GM19351 (cell line): Measurements from ENCODE around the gene ZNF189.

Experiments used
- ATAC-seq: cut with Tn5 transposase; IDR thresholded peaks from one replicate; pipeline ENCODE4 v1.9.1; 2021; ENCODE audit warnings: mild to moderate bottlenecking, moderate library complexity; ENCODE audit not compliant: unreplicated experiment

ZNF189 gene

DNA sequence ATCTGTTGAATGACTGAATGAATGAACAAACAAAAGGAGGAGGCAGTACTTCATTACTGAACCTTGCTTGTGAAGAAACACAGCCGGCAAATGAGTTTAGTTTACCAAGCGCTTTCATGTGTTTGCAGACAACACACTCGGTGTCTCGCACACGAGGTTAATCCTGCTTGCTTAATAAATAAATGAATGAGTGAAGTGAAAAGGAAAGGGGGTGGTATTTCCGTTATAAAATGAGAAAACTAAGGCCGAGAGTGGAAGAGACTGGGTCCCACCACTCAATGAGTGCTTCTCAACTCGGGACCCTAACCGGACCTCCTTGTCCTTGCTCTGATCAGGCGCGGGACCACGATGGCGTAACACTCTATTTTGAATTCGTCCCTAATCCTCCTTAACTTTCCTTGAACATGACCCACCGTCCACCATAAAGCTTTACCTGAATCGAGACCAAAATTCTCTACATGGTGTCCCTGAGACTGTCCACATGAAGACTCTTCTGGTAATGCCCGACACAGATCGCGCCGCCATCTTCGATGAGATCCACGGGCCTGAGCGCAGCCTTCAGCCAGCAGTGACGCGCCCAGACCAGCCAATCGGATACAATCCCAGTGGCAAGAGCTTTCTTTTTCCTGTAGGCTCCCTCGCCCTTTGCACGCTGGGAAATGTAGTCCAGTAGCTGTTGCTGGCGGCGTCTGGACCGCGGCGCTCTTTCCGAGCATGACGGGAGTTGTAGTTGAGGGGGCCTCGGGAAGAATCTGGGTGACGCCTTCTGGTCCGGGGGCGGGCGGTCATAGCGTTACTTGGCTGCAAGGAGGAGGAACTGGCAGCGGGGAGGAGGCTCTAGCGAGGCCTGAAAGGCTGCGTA lies at the start of gene ZNF189, which contains the start of gene MRPL50:
Gene ZNF189 (plus strand): TSS at position 784 of the 862 bp plus-strand sequence. CDS start 306 bp downstream, outside the sequence.
Gene MRPL50 (minus strand): TSS at position 551 of the 862 bp plus-strand sequence. CDS start 26 bp downstream, at position 525.
- peak; percentile 94 for ATAC-seq

- no peak for ATAC-seq
These were observed 48.4 kb upstream of the ZNF189 start for GRCh38 chr9:101350285-101350684.

GRCh38 chr9:101352892-101353463 lies 45.7 kb upstream of the ZNF189 start:
- ATAC-seq, result no peak

DNA sequence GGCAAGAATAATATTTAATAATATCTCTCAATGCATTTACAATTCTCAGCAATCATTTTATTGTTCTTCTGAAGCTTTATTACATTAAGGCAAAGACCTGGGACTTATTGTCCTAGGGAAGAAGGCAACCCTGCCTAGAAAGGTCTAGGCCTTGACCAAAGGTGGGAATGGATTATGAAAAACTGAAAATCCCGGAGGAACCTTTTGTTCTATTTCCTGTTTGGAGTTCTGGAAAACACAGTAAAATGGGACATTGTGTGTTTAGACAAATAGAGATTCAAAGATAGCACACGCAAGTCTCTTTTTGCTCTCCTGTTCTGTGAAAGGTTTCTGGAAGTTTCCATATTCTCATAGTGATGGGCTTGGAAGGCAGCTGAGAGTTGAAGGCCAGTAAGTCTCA lies 45.0 kb upstream of the ZNF189 start:
- no peak for ATAC-seq

- ATAC-seq, result no peak
These were observed 44.4 kb upstream of the ZNF189 start for GRCh38 chr9:101354143-101354764.

GRCh38 chr9:101354765-101355708 lies 43.6 kb upstream of the ZNF189 start:
- ATAC-seq, result no peak

DNA sequence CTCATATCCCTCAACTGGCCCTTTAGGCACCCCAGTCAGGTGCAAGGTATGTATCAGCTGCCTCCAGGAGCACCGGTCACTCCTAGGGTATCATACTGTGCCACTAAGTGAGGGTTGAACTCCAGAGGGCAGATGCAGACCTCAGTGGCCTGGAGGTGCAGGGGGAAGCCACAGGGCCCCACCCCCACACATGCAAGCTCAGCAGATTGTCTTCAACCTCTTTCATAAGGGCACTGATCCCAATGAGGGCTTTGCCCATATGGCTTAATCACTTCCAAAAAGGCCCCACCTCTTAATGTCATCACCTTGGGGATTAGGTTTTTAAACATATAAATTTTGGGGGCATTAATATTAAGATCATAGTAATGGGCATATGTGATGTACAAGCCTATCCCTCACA lies 42.0 kb upstream of the ZNF189 start:
- no peak for ATAC-seq

DNA sequence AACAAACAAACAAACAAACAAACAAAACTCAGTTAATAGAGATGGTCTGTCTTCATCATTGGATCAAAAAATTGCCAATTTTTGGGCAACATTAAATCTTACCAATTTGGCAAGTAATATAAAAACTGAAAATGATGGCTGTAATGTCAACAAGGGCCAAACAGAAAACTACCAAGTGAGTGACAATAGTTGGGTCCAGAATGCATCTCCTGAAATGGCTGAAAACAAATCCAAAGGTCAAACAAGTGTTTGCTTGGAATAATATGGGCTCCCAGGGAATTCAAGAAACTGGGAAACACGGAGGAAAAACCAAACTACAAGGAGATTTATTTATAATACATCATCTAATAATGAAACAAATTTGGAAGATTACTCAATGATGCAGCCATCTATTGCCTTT lies 39.0 kb upstream of the ZNF189 start:
- no peak for ATAC-seq

- no peak for ATAC-seq
These were observed 38.0 kb upstream of the ZNF189 start for GRCh38 chr9:101360647-101361046.

GRCh38 chr9:101362450-101362849 lies 36.2 kb upstream of the ZNF189 start:
- ATAC-seq, result no peak

DNA sequence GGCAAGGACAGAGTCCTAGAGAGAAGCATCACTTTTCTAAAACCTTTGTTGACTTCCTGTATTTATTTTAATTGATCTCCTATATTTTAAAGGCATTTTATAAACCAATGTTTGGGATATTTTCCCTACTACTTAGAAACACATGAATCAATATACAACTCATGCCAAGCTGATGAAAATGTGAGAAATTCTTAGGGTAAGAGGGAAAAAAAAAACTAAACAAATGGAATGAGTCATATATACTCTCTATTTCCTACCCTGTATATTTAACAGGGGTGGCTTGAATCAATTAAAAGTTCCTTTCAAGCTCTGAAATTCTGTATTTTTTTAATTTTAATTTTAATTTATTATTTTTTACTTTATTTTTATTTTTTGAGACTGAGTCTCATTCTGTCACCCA lies 33.5 kb upstream of the ZNF189 start:
- ATAC-seq, result no peak

DNA sequence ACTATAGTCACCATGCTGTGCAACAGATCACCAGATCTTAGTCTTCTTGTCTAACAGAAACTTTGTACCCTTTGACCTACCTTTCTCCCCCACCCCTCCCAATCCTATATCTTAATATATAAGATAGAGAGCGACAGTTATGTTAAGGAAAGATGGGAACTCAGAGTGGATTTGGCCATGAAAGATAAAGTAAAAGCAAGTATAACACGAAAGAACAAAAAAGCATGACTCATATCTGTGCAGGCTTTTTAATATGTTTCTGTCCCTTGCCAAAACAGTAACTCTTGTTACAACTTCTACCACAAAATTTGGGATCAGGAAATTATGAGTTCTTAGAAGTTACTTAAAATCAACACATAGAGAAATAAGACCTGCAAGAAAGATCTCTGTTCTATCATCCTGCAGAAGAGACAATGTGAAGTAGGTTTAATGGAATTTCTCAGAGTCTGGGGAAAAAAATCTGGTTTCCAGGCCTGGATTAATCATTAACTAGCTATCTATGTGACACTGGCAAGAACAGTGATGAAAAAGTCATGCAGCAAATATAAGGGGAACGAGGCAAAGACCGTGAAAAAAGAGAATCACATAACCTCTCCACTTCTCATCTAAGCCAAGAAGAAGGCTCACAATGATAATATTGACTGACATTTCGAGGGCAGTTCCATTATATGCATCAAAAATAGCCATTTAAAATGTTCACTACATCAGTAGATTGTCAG lies 32.5 kb upstream of the ZNF189 start:
- no peak for ATAC-seq

DNA sequence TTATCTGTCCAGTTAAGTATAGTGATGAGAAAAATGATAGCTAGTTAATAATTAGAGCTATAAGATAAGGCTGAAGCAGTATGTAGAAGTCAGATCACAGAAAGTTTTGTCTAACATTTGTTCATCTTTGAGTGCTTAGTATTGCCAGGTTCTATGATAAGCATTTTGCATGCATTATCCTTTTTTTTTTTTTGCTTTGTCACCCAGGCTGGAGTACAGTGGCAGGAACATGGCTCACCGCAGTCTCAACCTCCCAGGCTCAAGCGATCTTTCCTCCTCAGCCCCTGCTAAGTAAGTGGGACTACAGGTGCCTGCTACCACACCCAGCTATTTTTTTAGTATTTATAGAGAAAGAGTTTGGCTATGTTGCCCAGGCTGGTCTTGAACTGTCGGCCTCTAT lies 31.3 kb upstream of the ZNF189 start:
- no peak for ATAC-seq

GRCh38 chr9:101369286-101369685 lies 29.4 kb upstream of the ZNF189 start:
- no peak for ATAC-seq

- ATAC-seq, result no peak
These were observed 28.6 kb upstream of the ZNF189 start for GRCh38 chr9:101369884-101370531.

- ATAC-seq, result no peak
These were observed 26.8 kb upstream of the ZNF189 start for GRCh38 chr9:101371813-101372212.

GRCh38 chr9:101372327-101373118 lies 26.1 kb upstream of the ZNF189 start:
- no peak for ATAC-seq

DNA sequence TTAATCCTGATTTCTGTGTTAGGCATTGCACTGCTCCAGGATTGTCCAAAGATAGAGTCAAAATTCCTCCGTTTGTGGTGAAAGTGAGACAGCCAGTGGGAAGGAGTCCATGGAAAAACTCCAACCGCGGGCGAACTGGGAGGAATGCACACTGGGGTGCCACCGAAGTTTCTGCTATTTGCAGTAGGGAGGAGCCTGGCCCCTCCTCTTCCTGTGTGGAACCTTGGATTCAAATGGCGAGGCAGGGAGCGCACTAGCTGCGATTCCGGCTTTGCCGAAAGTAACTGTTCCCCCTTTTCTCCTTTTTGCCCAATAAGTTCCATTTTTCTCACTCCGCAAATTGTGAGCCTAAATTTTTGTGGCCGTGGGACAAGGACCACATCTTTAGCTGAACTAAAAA lies 23.1 kb upstream of the ZNF189 start:
- no peak for ATAC-seq
